HG03039 (cell line): ENCODE measurements around the gene CYP11A1.

Experiments used
- ATAC-seq: cut with Tn5 transposase; IDR thresholded peaks from one replicate; pipeline ENCODE4 v1.9.1; 2021; ENCODE audit warnings: mild to moderate bottlenecking, moderate library complexity; ENCODE audit not compliant: unreplicated experiment

The CYP11A1 gene

DNA sequence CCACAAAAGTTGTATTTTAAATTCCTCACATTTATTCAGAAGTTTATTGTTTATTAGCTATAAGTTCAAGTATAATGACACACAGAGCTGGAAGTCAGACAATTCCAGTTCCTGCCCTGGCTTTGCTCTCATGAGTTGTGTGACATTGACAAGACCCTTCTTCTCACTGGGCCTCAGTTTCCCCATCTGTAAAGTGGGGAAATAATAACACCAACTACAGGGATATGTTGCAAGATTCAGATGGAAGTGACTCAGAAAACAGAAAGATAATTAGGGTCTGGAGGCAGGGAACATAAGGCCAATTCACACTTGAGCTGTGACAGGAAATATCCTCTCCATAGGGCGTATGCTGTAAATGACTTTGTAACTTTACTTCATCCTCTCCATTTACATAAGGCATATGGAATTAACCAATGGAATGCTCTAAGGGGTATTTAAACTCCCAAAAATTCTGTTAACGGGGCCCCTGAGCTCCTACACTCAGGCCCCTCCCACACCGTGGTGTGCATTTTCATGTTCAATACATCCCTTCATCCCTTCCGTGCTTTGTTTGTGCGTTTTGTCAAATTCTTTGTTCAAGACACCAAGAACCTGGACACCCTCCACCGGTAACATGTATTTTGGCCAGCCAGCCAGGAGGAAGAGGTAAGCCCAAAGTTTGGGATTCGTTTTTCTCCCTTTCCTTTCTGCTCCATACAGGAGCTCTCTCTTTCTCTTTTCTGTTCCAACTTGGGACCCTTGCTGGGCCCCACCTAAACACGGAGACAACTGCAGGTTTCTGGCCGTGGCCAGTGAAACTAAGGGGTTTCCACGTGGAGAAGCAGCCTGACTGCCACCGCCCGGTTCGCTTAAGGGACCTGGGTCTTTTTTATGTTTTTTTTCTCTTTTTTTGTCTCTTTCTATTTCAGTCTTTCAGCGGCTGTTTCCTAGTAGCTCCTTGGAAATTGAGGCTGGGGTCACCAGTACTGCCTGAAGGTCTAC lies 16.9 kb downstream of the CYP11A1 start:
- ATAC-seq, result no peak

DNA sequence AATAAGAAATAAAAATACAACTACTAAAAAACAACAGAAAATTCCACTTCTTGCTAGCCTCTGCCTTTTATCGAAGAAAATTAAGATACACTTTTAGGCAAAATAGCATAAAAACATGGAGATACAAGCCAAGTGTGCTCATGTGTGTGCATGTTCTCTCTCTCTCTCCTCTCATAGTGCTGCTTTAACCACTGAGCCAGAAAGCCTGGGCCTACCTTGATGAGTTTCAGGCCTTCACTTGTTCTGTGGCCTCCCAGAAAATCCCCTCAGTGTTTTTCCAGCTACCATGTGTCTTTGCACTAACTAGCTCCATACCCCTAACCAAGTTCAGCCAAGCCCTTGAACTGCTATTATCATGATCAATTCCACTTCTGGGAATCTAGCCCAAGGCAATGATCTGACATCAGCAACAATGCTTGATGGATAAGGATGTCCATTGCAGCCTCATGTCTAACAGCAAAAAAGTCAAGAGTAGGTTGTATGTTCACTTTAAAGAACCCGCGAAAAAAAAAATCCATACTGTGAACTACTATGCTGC lies 18.1 kb downstream of the CYP11A1 start:
- no peak for ATAC-seq

DNA sequence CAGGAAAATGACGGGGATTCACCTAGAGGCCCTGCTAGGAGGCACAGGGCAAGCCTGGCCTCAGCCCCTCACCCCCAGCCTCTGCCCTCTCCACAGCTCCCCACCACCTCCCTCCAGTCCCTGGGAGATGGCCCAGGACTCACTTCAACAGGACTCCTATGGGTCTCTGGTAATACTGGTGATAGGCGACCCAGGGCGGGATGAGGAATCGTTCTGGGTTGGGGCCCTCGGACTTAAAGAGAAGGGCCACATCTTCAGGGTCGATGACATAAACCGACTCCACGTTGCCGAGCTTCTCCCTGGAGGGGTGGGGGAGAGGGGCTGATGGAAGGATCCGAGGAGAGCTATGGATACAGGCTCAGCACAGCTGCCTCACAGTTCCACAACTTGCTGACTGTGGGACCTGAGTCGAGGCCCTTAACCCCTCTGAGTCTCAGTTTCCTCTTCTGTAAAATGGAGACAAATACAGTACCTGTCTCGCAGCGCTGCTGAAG lies 19.6 kb downstream of the CYP11A1 start:
- ATAC-seq, result no peak

DNA sequence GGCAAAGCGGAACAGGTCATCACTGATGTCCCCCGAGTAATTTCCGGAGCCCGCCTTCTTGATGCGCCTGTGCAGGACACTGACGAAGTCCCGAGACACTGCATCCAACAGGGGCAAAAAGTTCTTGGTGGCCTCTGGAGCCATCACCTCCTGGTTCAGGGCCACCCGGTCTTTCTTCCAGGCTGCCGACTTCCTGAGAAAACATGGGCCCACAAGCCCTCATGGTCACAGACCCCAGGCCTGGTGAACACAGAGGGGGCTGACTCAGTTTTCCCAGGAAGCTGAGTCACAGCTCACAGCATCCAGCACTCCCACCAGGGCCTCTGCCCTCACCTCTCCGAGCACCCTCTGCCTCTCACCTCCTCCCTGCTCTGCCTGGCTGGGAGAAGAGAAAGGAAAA lies 22.4 kb downstream of the CYP11A1 start:
- ATAC-seq, result no peak

DNA sequence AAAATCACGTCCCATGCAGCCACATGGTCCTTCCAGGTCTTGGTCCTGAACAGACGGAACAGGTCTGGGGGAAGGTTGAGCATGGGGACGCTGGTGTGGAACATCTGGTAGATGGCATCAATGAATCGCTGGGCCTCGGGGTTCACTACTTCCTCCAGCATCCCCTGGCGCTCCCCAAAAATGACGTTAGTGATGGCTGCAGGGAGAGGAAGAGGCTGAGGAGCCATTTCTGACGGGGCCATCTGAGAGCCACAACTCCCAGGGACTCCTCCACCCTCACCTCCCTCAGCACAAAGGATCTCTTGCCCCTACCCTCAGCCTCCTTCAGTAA lies 23.7 kb downstream of the CYP11A1 start:
- no peak for ATAC-seq

DNA sequence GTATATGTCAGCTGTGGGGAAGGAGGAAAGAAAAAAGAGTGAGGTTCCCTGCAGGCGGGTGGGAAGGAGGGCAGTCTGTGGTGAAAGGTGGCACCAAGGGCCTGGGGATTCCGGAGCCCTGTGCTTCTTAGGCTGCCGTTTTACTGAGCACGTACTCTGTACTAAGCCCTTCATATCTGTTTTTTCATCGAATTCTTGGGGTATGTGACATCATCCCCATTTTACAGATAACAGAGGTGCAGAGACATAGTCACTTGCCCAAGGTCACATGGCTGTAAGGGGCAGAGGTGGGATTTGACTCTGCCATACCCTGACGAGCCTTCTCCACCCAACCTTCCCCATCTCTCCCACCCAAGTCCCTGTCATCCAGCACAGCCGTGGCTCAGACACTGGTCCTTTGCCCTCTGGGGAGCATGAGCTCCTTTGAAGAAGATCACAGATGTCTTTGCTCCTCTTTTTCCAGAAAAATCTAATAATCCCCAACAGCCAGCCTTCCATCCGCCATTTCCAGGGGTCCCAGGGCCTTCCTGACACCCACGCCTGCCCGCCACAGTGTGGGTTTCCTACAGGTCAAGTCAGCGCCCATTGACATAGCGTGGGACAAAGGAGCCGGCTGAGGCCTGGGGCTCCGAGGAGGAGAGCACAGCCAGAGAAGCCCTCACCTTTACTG lies 24.2 kb downstream of the CYP11A1 start:
- no peak for ATAC-seq

DNA sequence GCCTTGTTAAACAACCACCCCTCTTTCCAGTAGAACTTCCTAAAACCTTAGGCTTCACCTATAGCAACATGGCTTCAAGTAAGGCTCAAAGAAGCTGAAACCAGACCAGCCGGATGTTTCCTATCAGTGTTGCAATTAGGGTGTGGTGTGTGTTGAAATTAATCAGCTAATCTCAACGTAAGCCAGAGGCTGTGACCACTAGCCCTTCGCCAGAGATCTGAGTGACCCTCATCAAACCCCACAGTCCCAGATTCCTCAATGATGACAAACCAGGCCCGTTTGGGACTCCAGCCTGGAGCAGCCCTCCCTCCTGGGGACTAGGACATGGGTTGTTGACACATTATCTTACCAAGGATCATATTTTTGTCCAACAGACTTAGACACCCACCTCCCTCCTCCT lies 27.3 kb downstream of the CYP11A1 start:
- no peak for ATAC-seq

DNA sequence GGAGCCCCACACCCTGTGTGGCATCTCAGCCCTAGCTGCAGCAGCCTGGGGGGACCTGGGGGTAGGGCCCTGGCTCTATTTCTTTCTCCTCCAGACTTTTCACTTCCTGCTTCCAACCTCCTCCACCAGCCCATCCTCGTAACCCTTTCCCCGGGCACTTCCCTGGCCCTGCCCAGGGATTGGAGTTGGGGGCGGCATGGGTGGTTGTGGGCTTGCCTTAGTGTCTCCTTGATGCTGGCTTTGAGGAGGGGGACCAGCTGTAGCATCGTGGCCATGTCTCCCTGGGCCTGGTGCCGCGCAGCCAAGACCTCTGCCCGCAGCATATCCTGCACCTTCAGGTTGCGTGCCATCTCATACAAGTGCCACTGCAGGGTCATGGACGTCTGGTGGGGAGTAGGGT lies 28.1 kb downstream of the CYP11A1 start:
- no peak for ATAC-seq

DNA sequence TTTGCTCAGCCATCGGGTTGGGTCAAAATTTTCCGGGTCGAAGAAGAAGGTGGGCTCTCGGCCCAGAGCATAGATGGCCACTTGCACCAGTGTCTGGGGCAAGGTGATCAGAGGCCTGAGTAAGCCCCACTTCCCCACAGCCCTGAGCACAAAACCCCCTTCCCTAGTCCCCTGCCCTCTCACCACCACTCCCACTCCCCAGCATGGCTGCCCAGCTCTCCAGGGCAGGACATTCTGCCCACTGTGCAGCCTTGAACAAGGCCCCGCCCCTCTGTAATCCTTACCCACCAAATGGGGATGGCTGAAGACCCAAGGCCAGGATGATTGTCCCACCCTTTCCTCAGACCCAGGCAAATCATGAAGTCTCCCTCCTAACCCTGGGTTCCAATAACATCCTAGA lies 28.8 kb downstream of the CYP11A1 start:
- no peak for ATAC-seq

DNA sequence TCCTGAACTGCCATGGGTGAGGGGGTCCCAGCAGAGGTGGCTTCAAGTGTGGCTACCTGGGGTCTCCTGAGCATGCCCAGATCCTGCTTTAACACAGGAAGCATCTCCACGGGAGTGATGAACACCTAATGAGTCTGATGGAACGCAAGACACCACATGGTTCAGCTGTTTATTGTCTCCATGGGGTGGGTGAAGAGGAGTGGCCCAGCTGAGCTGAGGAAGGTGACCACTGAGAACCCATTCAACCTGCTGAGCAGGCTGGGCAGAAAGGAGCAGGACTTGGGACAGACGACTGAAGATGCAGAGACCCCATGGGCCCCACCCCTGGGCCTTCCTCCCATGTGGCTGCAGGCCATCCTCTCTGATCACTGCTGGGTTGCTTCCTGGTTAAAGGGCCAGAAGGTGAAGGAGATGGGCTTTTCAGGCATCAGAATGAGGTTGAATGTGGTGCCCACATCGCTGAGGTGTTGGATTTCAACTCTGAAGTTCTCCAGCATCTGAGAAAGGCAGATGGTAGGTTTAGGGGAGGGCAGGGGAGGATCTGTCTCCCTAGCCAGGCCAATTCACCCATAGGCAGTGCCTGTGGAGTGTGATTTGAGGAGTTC lies 29.7 kb downstream of the CYP11A1 start:
- no peak for ATAC-seq

DNA sequence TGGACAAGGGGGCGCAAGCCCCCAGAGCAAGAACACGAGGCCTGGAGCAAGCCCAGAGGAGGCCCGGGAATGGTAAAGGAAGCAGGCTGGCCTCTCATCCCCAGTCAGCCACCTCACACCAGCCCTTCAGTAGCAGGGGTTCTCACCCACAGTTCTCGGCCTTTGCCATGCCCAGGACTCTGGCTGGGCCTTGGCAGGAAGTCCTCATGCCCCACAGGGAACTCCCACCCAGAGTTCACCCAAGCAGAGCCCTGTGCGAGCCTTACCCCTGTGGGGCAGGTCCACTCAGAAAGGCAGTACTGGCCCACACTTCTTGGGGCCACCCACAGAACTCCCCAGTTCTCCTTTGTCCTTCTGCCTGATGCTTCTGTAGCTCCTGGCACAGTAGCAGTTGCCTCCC lies 30.3 kb downstream of the CYP11A1 start:
- ATAC-seq, result no peak

DNA sequence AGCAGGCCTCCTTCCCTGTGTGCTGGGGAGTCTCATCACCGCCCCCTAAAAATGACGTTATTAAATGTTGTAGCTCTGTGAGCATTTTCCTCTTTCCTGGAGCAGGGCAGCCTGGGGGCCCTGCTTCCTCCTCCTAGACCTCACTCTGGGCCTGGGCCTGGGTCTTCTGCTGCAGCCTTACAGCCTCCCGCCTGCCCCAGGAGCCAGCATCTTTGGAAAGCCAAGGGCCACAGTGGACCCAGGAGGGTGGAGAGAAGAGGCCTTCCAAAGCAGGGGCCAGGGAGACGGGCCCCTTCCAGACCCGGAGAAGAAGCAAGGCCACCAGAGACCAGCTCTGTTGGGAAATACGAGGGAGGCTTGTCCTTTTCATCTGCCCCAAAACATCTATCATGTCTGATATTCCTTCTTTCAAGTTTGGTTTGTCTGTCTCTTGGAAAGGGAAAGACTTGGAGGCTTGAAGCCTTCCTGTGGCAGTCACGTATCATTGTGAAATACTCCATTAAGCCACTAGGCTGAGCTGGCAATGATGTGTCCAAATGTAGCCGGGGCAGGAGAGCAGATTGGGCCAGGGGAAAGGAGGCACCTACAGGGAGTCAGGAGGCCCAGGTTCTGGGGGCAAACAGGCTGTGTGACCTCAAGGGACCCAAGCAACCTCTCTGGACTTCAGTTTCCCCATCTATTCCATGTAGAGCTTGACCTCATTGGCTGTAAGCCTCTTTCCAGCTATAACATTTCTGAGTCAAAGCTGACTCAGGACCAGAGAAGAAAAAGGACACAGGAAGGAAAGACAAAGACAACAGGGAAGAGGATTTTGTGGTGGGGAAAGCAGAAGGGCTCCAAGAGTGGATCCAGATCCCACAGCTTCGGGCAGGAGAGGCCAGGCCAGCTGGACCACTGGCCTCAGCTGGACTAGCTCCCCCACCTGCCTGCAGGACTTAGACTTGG lies 31.1 kb downstream of the CYP11A1 start:
- no peak for ATAC-seq

DNA sequence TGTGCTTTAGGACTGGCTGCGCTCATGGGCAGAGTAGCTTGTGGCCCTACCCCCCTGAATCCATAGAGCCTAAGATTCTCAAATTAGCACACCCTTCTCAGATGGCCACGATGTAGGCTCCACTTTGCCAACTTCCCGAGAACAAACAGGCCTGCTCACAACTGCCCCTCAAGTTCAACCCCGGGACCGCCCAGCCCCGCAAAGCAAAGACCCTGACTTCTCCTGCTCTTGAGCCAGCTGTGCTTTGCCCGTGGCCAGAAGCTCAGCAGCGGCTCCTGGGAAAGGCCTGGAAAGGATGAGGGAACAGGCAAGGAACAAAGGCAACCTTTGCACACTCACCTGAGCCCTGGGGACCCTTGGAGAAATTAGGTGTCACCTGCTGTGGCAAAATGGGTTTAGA lies 32.0 kb downstream of the CYP11A1 start:
- ATAC-seq, result no peak

DNA sequence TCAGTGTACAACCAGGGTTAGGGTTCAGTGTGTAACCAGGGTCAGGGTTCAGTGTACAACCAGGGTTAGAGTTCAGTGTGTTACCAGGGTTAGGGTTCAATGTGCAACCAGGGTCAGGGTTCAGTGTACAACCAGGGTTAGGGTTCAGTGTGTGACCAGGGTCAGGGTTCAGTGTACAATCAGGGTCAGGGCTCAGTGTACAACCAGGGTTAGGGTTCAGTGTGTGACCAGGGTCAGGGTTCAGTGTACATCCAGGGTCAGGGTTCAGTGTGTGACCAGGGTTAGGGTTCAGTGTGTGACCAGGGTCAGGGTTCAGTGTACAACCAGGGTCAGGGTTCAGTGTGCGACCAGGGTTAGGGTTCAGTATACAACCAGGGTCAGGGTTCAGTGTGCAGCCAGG lies 33.3 kb downstream of the CYP11A1 start:
- ATAC-seq, result no peak

DNA sequence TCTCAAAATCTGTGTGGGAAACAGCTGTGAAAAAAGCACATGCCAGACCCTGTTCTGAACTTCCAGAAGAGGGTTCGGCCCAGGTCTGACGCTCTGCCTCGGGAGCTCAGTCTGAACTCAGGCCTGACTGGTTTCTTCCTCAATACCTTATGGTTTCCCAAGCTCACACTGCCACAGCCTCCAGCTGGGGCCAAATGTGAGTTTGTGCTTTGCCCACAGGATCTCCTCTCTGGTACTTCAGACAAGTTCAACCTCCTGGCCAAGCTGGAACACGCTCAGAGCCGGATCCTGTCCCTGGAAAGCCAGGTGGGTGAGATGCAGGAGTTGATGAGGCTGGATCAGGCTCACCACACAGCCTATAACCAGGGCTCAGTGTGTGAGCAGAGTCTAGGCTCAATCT lies 33.8 kb downstream of the CYP11A1 start:
- ATAC-seq, result no peak

DNA sequence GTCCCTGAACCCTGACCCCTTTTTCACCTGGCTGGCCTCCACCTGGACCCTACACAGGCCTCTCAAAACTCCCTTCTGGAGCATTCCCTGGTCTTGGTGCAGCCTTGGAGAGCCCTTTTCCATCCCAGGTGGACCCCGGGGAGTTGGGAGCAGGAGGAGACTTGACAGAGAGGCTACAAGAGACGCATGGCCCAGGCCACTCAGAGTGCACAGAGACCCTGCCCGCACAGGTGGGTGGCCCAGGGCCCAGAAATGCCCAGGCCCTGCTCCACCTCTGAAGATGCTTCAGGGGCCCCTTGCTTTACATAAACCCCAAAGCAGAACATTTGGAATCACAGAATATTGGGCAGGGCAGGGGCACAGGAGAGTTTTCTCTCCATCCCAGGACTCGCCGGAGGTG lies 34.4 kb downstream of the CYP11A1 start:
- ATAC-seq, result no peak

DNA sequence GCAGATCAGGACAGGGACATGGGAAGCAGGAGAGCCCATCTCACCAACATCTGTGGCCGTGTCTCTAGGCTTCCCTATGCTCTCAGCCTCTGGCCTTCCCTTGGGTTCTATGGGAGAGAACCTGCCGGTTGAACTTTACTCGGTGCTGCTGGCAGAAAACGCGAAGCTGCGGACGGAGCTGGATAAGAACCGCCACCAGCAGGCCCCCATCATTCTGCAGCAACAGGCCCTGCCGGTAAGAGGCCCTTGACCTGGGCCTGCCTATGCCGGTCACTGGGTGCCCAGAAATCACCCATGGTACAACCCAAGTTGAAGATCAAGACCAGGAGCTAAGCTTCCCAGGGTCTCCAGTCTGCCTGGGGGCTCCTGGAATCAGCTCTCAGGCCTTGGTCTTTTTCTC lies 34.8 kb downstream of the CYP11A1 start:
- no peak for ATAC-seq

DNA sequence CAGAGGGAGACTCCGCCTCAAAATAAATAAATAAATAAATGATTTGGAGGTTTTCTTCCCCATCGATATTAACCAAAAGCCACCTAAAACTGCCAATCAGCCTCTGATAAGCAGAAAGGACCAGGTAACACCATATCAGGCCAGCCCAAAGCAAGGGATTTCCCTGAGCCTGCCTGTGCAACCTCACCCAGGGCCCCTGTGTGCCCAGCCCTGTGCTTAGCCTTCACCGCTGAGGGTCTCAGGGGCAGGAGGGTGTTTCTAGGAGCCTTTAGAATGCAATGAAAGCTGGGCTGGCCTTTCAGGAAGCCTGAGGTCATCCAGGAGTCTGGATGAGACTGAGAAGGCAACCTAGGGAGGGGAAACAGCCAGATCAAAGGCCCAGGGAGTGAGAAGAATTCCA lies 35.4 kb downstream of the CYP11A1 start:
- ATAC-seq, result no peak

DNA sequence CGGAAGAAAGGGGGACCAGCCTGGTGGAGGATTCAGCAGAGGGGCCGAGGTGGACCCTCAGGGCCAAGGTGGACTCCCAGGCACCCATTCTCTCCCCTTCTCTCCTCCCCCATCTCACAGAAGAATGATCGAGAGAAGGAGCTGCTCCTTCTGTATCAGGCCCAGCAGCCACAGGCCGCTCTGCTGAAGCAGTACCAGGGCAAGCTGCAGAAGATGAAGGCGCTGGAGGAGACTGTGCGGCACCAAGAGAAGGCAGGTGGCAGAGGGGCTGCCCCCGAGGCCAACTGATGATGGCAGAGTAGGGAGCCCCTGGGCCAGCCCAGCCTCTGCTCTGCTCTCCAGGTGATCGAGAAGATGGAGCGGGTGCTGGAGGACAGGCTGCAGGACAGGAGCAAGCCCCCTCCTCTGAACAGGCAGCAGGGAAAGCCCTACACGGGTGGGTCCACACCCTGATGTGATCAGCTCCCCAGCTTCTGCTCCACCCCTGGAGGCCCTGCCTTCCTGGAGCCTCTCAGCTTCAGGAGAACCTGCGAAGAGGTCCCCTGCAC lies 36.5 kb downstream of the CYP11A1 start:
- no peak for ATAC-seq
